HEK293T (cell line): ENCODE data around the gene GEMIN7.

Experiments
- ARNT ChIP-seq: fragments of 450-650 bp; IDR thresholded peaks from 2 replicates; pipeline ENCODE4 v1.6.1; 2017; ENCODE audit warnings: mild to moderate bottlenecking
- BHLHE40 ChIP-seq: fragments of 450-650 bp; IDR thresholded peaks from 2 replicates; pipeline ENCODE4 v1.6.1; 2016; ENCODE audit warnings: mild to moderate bottlenecking, moderate library complexity, borderline replicate concordance
- ELF4 ChIP-seq: fragments of 450-650 bp; IDR thresholded peaks from 2 replicates; pipeline ENCODE4 v1.6.1; 2017; ENCODE audit warnings: antibody characterized with exemption
- FOXA1 ChIP-seq: fragments of 450-650 bp; IDR thresholded peaks from 2 replicates; pipeline ENCODE4 v1.6.1; 2016; ENCODE audit warnings: mild to moderate bottlenecking
- FOXK2 ChIP-seq: fragments of 450-650 bp; IDR thresholded peaks from 2 replicates; pipeline ENCODE4 v1.6.1; 2016; ENCODE audit warnings: mild to moderate bottlenecking
- FOXM1 ChIP-seq: fragments of 450-650 bp; IDR thresholded peaks from 2 replicates; pipeline ENCODE4 v1.6.1; 2017; ENCODE audit warnings: mild to moderate bottlenecking, borderline replicate concordance
- HDGF ChIP-seq: fragments of 450-650 bp; IDR thresholded peaks from 2 replicates; pipeline ENCODE4 v1.6.1; 2017; ENCODE audit warnings: antibody characterized with exemption, borderline replicate concordance
- LEF1 ChIP-seq: fragments of 450-650 bp; IDR thresholded peaks from 2 replicates; pipeline ENCODE4 v1.6.1; 2017; ENCODE audit warnings: mild to moderate bottlenecking, borderline replicate concordance
- NFRKB ChIP-seq: fragments of 450-650 bp; IDR thresholded peaks from 2 replicates; pipeline ENCODE4 v1.6.1; 2016; ENCODE audit warnings: mild to moderate bottlenecking, moderate library complexity
- PKNOX1 ChIP-seq: fragments of 450-650 bp; IDR thresholded peaks from 2 replicates; pipeline ENCODE4 v1.6.1; 2016
- SP1 ChIP-seq: fragments of 450-650 bp; IDR thresholded peaks from 2 replicates; pipeline ENCODE4 v1.6.1; 2017
- SUZ12 ChIP-seq: fragments of 450-650 bp; IDR thresholded peaks from 2 replicates; pipeline ENCODE4 v1.6.1; 2016; ENCODE audit warnings: mild to moderate bottlenecking
- TARDBP ChIP-seq: fragments of 450-650 bp; IDR thresholded peaks from 2 replicates; pipeline ENCODE4 v1.6.1; 2016
- ZNF384 ChIP-seq: fragments of 450-650 bp; IDR thresholded peaks from 2 replicates; pipeline ENCODE4 v1.6.1; 2016

- TF ChIP-seq FOXK2 (no peak), SP1 (no peak), ZNF384 (no peak), BHLHE40 (no peak), ELF4 (no peak), LEF1 (no peak), ARNT (no peak), PKNOX1 (no peak), FOXM1 (no peak), HDGF (no peak), FOXA1 (no peak), TARDBP (no peak), NFRKB (no peak), SUZ12 (no peak)
Measured at GRCh38 chr19:45057444-45057843, 21.6 kb upstream of the GEMIN7 start.
